Measurements from ENCODE around the gene CENPT. TPM values are rescaled to one million over a fixed set of nuclear protein-coding genes. Genes with fewer than 3 reads are reported as not detected.

The CENPT gene
- total and polyA plus RNA-seq, 2 donors (not counting 3 experiments of a cell fraction or from before 2014, with no cell fraction given) = 60.3 to 61.3 TPM

DNA sequence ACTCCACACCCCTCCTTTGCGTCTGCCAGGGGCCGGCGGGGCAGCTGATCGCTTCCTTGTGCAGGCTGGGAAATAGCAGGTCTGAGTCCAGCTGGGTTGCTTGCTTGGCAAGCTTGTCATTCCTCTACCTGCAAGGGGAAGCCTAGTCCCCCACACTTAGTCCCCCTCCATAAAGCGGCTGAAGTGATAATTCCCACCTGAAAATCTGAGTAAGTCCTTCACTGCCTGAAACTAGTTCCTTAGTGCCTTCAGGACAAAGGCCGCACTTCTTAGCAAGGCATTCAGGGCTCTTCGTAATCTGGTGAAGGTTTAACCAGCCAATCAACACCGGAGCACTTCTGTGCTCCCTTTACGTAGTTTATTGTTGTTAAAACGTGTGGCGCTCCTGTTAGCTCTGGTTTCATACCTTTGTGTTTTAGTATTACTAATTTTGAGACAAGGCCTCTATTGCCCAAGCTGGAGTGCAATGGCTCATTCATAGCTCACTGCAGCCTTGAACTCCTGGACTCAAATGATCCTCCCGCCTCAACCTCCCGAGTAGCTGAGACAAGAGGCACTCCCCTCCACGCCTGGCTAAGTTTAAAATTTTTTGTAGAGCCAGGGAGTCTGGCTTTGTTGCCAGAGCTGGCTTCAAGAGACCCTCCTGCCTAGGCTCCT lies 46.4 kb upstream of the CENPT start:
- peaks cover 25% of the 10 kb centered on the region for H3K79me2 ChIP-seq (ENCODE audit: control insufficient read depth, insufficient read depth, low read length)
- no peaks in the 10 kb centered on the region for H3K36me3 ChIP-seq (ENCODE audit: control insufficient read depth in 2 of 2, extremely low read depth in 1 of 2, insufficient read depth in 2 of 2, low read length in 2 of 2)
- BruUV-seq (replicated peaks) = TSS peak; percentile 29
- peak overlapping the region; percentile 65 for H2AFZ ChIP-seq (ENCODE audit: low read depth, low read length)
- ChIA-PET POLR2A (interaction anchor here (1.2 kb wide), 1 partner anchor 32 kb away, joined by 4 read pairs; no protein-coding TSS in a partner anchor), CTCF (interaction anchor here (2.6 kb wide), 1 partner anchor 11 kb away, joined by 17 read pairs; the partner anchor contains the start of gene NRN1L)
- H3K4me3 ChIP-seq (replicated peaks in 1 of 3; ENCODE audit: insufficient read depth in 1 of 3, low read depth in 1 of 3, low read length in 3 of 3) = peak overlapping the region; percentile 3 to 73 (median 73)
- intact Hi-C loops (cut with micrococcal nuclease) (loop anchor here (1.0 to 2.0 kb wide), 3 partner anchors 8 to 343 kb away; partner anchors contain the start of genes CENPT, ESRP2 and NUTF2), dilution Hi-C loops (cut with MboI; ENCODE audit: extremely low pct_ligation_motif_present, low sequenced_read_pairs) (no loop called here)
- H3K9me3 ChIP-seq (replicated peaks; ENCODE audit: control insufficient read depth, insufficient read depth, low read length) = no peaks in the 10 kb centered on the region
- H4K20me1 ChIP-seq (replicated peaks; ENCODE audit: control insufficient read depth, extremely low read depth, insufficient read depth, low read length) = no peaks in the 10 kb centered on the region
- H3K27ac ChIP-seq (ENCODE audit: insufficient read depth, low read depth, low read length) = peak overlapping the region; percentile 76
- H3K4me2 ChIP-seq (ENCODE audit: insufficient read depth, low read length) = peak overlapping the region; percentile 84
- H3K9ac ChIP-seq (replicated peaks; ENCODE audit: extremely low read depth, insufficient read depth, low read length) = peak overlapping the region; percentile 93
- FAIRE-seq = peak; percentile 74
- H3K9me1 ChIP-seq (replicated peaks; ENCODE audit: control insufficient read depth, extremely low read depth, insufficient read depth, low read length) = no peaks in the 10 kb centered on the region
- peaks cover 21% of the 10 kb centered on the region for H3K4me1 ChIP-seq (ENCODE audit: control insufficient read depth, extremely low read depth, insufficient read depth, low read length)
- TF ChIP-seq POLR2A (IDR thresholded peaks at IDR 0.05; ENCODE audit: low read depth, low read length) (no peak), MAX (IDR thresholded peaks at IDR 0.05; ENCODE audit: insufficient read depth, insufficient read length) (no peak), JUN (IDR thresholded peaks at IDR 0.05; ENCODE audit: borderline replicate concordance, insufficient read depth, insufficient read length, low read depth) (no peak), GATA2 (IDR thresholded peaks at IDR 0.05; ENCODE audit: insufficient read depth, insufficient read length, low read depth, low read length) (no peak), FOS (IDR thresholded peaks at IDR 0.05; ENCODE audit: borderline replicate concordance, insufficient read depth, low read length) (no peak), POLR2AphosphoS5 (IDR thresholded peaks at IDR 0.05; ENCODE audit: insufficient read depth, low read depth, low read length) (no peak), EZH2 (IDR thresholded peaks at IDR 0.05; ENCODE audit: borderline replicate concordance, low read depth, low read length, severe bottlenecking) (no peak), MYC (IDR thresholded peaks at IDR 0.05; ENCODE audit: low read depth, low read length) (no peak)
- TF ChIP-seq, protein P1, sequence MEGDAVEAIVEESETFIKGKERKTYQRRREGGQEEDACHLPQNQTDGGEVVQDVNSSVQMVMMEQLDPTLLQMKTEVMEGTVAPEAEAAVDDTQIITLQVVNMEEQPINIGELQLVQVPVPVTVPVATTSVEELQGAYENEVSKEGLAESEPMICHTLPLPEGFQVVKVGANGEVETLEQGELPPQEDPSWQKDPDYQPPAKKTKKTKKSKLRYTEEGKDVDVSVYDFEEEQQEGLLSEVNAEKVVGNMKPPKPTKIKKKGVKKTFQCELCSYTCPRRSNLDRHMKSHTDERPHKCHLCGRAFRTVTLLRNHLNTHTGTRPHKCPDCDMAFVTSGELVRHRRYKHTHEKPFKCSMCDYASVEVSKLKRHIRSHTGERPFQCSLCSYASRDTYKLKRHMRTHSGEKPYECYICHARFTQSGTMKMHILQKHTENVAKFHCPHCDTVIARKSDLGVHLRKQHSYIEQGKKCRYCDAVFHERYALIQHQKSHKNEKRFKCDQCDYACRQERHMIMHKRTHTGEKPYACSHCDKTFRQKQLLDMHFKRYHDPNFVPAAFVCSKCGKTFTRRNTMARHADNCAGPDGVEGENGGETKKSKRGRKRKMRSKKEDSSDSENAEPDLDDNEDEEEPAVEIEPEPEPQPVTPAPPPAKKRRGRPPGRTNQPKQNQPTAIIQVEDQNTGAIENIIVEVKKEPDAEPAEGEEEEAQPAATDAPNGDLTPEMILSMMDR (IDR thresholded peaks at IDR 0.05; ENCODE audit: extremely low read depth in 1 of 2, insufficient read depth in 1 of 2, low read depth in 1 of 2, low read length in 2 of 2) = no peak
- H3K27me3 ChIP-seq (ENCODE audit: control insufficient read depth in 2 of 2, insufficient read depth in 2 of 2, low read length in 2 of 2) = no peaks in the 10 kb centered on the region
- DNase-seq (ENCODE audit: low read depth, low spot score) = no peak
